HCEC 1CT (cell line): ENCODE data around the gene PRRC1.
"Not testable (repeated sequence)": the region's sequence is repeated elsewhere in the genome, so short reads cannot be mapped to it uniquely, and the experiment has no call there.

Experiments used
- DNase-seq: peaks from one replicate; pipeline ENCODE4 v3.0.0-alpha.2; 2017

Gene PRRC1

DNA sequence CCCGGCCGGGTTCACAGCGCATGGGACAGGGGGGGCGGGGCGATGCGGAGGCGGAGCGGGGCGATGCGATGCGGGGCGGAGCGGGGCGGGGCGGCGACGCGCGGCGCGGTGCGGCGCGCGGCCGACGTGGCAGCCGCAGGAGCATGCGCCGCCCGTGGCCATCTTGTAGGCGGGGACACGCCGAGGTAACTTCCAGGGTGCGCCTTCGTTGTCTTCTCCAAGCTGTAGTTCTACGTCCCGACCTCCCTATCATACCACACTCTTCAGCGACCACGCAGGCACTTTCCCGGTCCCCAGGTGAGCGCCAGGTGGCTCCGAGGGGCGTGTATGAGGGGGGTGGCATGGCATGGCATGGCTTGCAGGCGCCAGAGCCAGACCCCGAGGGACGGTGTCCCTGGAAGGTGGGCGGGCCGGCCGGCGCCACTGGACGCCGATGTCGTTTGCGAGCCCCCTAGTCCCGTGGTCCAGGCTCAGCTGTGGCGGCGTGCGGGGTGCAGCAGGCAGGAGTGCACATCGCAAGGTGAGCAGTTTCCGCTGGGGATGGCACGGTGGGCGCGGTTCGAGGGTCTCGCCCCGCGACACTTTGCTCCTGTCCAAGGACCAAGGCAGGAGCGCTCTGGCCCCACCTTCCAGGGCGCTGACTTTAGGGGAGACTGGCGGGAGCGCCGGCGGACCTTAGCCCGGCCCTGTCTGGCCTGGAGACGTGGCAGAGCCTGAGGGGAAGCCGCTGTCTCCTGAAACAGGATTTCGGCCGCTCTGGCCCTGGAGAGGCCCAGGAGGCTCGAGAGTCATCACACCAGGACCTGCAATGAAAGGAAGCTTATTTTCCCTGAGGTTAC lies at the start of gene PRRC1:
PRRC1 (plus strand) TSS at position 161 of the 839 bp plus-strand sequence. CDS start 5,840 bp downstream, outside the sequence.
- DNase-seq = peak; percentile 88

GRCh38 chr5:127471211-127471610 lies 46.2 kb upstream of the PRRC1 start:
- no peak for DNase-seq

DNA sequence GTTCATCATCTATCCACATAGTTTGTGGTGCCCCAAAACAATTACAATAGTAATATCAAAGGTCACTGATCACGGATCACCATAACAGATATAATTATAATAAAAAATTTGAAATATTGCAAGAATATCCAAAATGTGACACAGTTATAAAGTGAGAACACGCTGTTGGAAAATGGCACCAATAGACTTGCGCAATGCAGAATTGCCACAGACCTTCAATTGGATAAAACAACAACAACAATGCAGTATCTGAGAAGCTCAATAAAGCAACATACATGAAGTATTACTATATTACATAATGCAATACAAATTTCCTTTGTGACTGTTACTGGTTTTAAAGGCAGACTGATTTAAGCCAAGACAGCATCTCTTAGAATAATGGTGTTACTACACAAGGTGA lies 44.7 kb upstream of the PRRC1 start:
- no peak for DNase-seq

GRCh38 chr5:127486471-127486870 lies 31.0 kb upstream of the PRRC1 start:
- DNase-seq = no peak

- DNase-seq = peak; percentile 54
These were observed 24.3 kb upstream of the PRRC1 start for GRCh38 chr5:127492854-127493738.

DNA sequence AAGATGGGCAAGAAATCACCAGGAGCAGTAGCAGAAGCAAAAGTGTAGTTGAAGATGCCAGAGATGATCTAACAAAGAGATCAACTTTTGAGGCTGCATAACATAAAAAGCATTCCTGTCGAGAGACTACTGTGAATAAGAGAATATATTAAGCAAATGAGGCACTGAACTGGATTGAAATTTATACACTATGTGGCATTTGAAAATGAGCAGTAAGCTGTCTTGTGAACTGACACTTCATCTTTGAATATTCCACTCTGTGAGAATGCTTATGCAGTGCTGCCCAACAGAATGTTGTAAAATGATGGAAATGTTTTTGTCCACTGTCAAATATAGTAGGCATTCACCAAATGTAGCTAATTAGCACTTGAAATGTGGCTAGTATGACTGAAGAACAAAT lies 18.9 kb upstream of the PRRC1 start:
- DNase-seq = no peak

DNA sequence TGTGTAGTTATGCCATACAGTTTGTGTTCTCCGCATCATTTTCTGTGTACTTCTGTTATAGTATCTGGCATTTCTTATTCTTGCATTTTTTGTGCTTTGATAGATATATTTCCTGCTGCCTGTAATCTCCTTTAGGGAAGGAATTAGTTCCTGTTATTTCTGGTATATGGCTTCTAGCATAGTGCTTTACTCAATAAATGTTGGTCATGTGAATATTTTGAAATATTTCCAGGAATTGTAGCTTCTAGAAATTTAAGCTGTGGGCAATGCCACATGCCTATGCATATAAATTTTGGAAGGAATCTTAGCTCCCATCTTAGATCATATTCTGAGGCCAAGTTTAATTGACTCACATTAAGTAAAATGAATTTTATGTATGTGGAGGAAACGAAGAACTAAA lies 11.5 kb upstream of the PRRC1 start:
- DNase-seq = no peak

GRCh38 chr5:127506616-127507015 lies 10.8 kb upstream of the PRRC1 start:
- DNase-seq = no peak

- DNase-seq = no peak
These were observed 8.6 kb upstream of the PRRC1 start for GRCh38 chr5:127508644-127509373.

GRCh38 chr5:127513408-127513970 lies 4.0 kb upstream of the PRRC1 start:
- no peak for DNase-seq

- no peak for DNase-seq
These were observed 2.6 kb upstream of the PRRC1 start for GRCh38 chr5:127514816-127515215.

GRCh38 chr5:127515693-127516440 lies 1.6 kb upstream of the PRRC1 start:
- DNase-seq = no peak

DNA sequence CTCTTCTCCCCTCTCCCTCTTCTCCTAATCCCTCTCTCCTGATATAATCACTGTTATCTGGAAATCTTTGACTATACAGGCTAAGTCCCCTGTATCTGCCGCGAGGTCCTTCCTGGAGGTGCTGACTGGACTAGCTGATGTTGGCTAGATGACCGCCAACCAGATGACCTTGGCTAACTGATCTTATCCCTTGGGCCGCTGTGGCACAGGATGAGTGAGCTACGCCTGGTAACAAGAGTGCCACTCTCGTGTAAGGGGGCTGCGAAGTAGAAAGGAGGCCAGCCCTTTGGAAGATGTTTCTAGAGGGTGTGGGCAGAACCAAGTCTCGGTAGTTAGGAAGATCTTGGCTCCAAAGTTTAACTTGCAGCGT lies 345 bp upstream of the PRRC1 start:
- peak; percentile 77 for DNase-seq

DNA sequence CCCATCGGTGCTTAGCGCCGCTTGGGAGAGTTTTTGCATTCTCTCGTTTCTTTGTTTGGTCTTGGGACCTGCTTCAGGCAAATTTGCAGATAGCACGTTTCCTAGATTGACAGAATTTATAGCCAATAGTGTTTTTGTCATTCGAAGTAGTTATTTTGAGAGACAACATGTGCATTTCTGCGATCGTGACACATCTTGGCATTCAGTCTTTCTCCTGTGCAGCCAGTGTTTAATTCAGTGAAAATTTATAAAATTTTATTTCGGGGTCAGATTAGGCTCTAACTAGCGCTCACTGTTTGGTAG lies 830 bp downstream of the PRRC1 start:
- DNase-seq = no peak

- DNase-seq = no peak
These were observed 2.1 kb downstream of the PRRC1 start for GRCh38 chr5:127519527-127519926.

GRCh38 chr5:127521138-127521770 lies 3.8 kb downstream of the PRRC1 start:
- DNase-seq = no peak

DNA sequence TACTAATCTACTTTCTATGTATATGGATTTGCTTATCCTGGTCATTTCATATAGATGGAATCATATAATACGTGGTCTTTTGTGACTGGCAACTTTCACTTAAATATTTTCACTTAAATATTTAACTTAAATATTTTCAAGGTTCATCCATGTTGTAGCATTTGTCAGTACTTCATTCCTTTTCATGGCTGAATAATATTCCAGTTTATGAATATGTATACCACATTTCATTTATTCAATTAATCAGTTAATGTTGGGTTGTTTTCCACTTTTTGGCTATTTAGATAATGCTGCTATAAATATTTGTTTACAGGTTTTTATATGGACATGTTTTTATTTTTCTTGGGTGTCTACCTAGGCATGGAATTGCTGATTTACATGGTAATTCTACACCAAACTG lies 7.7 kb downstream of the PRRC1 start:
- DNase-seq = no peak

DNA sequence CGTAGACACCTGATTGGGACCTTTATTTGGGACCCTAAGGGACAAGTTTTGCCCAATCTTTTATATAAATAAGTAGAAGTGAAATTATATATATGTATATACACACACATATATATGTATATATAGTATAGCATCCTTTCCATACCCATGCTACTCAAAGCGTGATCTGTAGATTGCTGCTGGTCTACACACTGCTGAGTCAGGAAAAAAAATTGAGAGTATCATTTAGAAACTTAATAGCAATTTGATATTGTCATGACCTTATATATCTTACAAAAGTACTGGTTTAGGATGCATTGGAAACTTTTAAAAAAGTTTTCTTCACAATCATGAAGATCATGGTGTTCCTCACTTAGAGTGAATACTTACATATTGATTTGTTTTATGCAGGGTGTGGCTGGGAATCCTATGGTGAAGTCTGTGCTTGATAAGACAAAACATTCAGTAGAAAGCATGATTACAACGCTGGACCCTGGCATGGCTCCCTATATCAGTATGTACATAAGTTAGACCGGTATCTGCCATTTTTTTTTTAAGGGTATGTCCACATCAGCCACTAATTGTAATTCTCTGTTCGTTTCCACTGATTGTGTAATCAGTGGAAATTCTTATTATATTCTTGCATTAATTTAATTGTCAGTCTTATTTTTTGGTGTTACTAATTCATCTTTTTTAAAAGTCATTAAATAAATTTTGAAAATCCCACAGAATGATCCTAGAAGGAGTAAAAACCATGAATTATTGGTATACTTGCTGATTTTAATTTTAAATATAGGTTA lies 12.7 kb downstream of the PRRC1 start:
- DNase-seq = no peak

GRCh38 chr5:127536687-127537086 lies 19.2 kb downstream of the PRRC1 start:
- DNase-seq = peak; percentile 37

GRCh38 chr5:127540553-127540952 lies 23.1 kb downstream of the PRRC1 start:
- not testable (repeated sequence) for DNase-seq

DNA sequence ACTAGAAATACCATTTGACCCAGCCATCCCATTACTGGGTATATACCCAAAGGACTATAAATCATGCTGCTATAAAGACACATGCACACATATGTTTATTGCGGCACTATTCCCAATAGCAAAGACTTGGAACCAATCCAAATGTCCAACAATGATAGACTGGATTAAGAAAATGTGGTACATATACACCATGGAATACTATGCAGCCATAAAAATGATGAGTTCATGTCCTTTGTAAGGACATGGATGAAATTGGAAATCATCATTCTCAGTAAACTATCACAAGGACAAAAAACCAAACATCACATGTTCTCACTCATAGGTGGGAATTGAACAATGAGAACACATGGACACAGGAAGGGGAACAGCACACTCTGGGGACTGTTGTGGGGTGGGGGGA lies 27.8 kb downstream of the PRRC1 start:
- not testable (repeated sequence) for DNase-seq
